ENCODE results near the gene DRAXIN.
A peak's percentile ranks its signal among the peaks of the same experiment; 100 is the strongest.

Gene DRAXIN

DNA sequence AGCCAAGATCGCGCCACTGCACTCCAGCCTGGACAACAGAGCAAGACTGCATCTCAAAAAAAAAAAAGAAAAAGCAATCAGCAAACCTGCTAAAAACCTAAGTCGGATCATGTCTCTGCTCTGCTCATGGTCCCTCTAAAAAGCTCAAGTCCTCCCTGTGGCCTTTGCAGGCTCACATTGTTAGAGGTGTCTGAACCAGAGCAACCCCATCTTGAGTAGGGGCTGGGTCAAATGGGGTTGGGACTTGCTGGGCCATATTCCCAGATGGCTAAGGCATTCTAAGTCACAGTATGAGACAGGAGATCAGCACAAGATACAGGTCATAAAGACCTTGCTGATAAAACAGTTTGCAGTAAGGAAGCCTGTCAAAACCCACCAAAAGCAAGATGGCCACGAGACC, 3.0 kb upstream of the DRAXIN start:
- no peak overlapping the region for H3K9ac ChIP-seq (ENCODE audit: low read depth, low read length)
- H4K20me1 ChIP-seq (ENCODE audit: insufficient read depth, low read length), result no peaks in the 10 kb centered on the region
- peaks cover 14% of the 10 kb centered on the region for H3K27me3 ChIP-seq (ENCODE audit: insufficient read depth, low read length, poor library complexity)
- ATAC-seq (ENCODE audit: insufficient read depth, low read depth) (no peak), DNase-seq (no peak)
- H3K27ac ChIP-seq (ENCODE audit: low read length), result no peak overlapping the region
- H3K9me3 ChIP-seq (ENCODE audit: insufficient read depth, low read length, severe bottlenecking), result no peaks in the 10 kb centered on the region
- peaks cover 25% of the 10 kb centered on the region for H3K4me1 ChIP-seq (ENCODE audit: insufficient read depth, low read length)
- H3K4me3 ChIP-seq (ENCODE audit: low read depth in 1 of 2, low read length in 2 of 2), result no peak overlapping the region
- no peak for TF ChIP-seq EZH2 (IDR thresholded peaks at IDR 0.05; ENCODE audit: borderline replicate concordance, low read depth, low read length, severe bottlenecking)
- TF ChIP-seq, protein P1, sequence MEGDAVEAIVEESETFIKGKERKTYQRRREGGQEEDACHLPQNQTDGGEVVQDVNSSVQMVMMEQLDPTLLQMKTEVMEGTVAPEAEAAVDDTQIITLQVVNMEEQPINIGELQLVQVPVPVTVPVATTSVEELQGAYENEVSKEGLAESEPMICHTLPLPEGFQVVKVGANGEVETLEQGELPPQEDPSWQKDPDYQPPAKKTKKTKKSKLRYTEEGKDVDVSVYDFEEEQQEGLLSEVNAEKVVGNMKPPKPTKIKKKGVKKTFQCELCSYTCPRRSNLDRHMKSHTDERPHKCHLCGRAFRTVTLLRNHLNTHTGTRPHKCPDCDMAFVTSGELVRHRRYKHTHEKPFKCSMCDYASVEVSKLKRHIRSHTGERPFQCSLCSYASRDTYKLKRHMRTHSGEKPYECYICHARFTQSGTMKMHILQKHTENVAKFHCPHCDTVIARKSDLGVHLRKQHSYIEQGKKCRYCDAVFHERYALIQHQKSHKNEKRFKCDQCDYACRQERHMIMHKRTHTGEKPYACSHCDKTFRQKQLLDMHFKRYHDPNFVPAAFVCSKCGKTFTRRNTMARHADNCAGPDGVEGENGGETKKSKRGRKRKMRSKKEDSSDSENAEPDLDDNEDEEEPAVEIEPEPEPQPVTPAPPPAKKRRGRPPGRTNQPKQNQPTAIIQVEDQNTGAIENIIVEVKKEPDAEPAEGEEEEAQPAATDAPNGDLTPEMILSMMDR (IDR thresholded peaks at IDR 0.05; ENCODE audit: borderline replicate concordance, extremely low read depth, low read length, poor library complexity, severe bottlenecking), result no peak
- H3K79me2 ChIP-seq (ENCODE audit: insufficient read depth, low read length), result peaks cover 12% of the 10 kb centered on the region; the same call in 1 of the 2 replicates
- peaks cover 3% of the 10 kb centered on the region; the same call in 1 of the 2 replicates for H3K36me3 ChIP-seq (ENCODE audit: insufficient read depth, low read length)
- H2AFZ ChIP-seq (ENCODE audit: low read depth, low read length), result no peak overlapping the region
- H3K4me2 ChIP-seq (ENCODE audit: insufficient read depth, low read length), result no peak overlapping the region

DNA sequence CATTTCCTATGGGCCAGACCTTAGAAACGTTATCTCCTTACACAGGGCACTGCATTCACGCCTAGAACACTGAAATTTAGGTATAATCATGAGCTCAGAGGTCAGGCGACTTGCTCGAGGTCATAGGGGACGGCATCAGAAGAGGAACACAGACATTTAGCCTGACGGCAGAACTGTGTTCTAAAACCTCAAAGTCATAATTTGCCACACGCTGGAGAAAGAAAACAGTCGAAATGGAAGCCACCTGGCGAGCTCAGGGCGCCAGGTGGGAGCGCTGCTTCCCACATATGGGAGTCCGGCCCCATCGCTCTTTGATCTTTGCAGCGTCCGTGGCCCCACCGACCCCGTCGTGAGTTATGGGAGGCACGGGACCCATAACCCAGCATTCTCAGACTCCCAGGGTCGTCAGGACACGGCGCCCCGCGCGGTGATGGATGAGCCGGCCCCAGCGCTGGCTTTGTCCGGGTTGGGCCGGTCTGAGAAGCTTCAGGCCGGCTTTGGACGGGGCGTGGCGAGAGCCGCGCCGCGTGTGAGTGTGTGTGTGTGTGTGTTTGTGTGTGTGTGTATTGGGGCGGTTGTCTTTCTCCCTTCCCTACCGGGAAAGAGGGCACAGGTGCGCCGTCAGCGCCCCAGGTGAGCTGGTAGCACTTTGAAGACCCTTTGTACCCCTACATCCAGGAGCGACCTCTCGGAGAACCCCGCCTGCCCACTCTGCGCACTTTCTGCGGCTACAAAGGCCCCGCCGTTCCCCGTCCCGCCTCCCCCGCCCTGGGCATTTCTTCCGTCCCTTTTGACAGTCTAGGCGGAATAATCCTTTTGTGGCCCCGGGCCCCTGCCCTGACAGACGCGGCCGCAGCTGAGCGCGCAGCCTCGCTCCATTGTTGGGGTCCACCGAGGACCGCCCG, 861 bp upstream of the DRAXIN start:
- TF ChIP-seq, protein P1 (IDR thresholded peaks at IDR 0.05; ENCODE audit: borderline replicate concordance, extremely low read depth, low read length, poor library complexity, severe bottlenecking), result no peak
- TF ChIP-seq EZH2 (IDR thresholded peaks at IDR 0.05; ENCODE audit: borderline replicate concordance, low read depth, low read length, severe bottlenecking), result peak; percentile 57
- H2AFZ ChIP-seq (ENCODE audit: low read depth, low read length), result peak overlapping the region; percentile 80
- peak overlapping the region; percentile 58 to 75 for H3K4me3 ChIP-seq (ENCODE audit: low read depth in 1 of 2, low read length in 2 of 2)
- H3K27ac ChIP-seq (ENCODE audit: low read length), result peak overlapping the region; percentile 54
- H3K9ac ChIP-seq (ENCODE audit: low read depth, low read length), result peak overlapping the region; percentile 87
- H4K20me1 ChIP-seq (ENCODE audit: insufficient read depth, low read length), result no peaks in the 10 kb centered on the region
- H3K27me3 ChIP-seq (ENCODE audit: insufficient read depth, low read length, poor library complexity), result peaks cover 14% of the 10 kb centered on the region
- H3K79me2 ChIP-seq (ENCODE audit: insufficient read depth, low read length), result peaks cover 8% of the 10 kb centered on the region; the same call in 1 of the 2 replicates
- peaks cover 3% of the 10 kb centered on the region; the same call in 1 of the 2 replicates for H3K36me3 ChIP-seq (ENCODE audit: insufficient read depth, low read length)
- peak overlapping the region; percentile 91 for H3K4me2 ChIP-seq (ENCODE audit: insufficient read depth, low read length)
- no peak for ATAC-seq (ENCODE audit: insufficient read depth, low read depth)
- peaks cover 25% of the 10 kb centered on the region for H3K4me1 ChIP-seq (ENCODE audit: insufficient read depth, low read length)
- no peak for DNase-seq
- no peaks in the 10 kb centered on the region for H3K9me3 ChIP-seq (ENCODE audit: insufficient read depth, low read length, severe bottlenecking)

GRCh38 chr1:11691928-11692711, 610 bp downstream of the DRAXIN start:
- DNase-seq, result no peak
- Histone ChIP-seq H3K4me2 (ENCODE audit: insufficient read depth, low read length) (peak overlapping the region; percentile 91), H3K36me3 (ENCODE audit: insufficient read depth, low read length) (peaks cover 3% of the 10 kb centered on the region; the same call in 1 of the 2 replicates), H4K20me1 (ENCODE audit: insufficient read depth, low read length) (no peaks in the 10 kb centered on the region), H3K27me3 (ENCODE audit: insufficient read depth, low read length, poor library complexity) (peaks cover 14% of the 10 kb centered on the region), H2AFZ (ENCODE audit: low read depth, low read length) (no peak overlapping the region), H3K79me2 (ENCODE audit: insufficient read depth, low read length) (peaks cover 8% of the 10 kb centered on the region; the same call in 1 of the 2 replicates), H3K9me3 (ENCODE audit: insufficient read depth, low read length, severe bottlenecking) (no peaks in the 10 kb centered on the region), H3K4me3 (ENCODE audit: low read depth in 1 of 2, low read length in 2 of 2) (peak overlapping the region in 1 of 2 experiments; percentile 75; a peak in 2 of 4 replicates), H3K4me1 (ENCODE audit: insufficient read depth, low read length) (peaks cover 25% of the 10 kb centered on the region), H3K9ac (ENCODE audit: low read depth, low read length) (peak overlapping the region; percentile 87; the same call in 1 of the 2 replicates), H3K27ac (ENCODE audit: low read length) (no peak overlapping the region)
- TF ChIP-seq EZH2 (IDR thresholded peaks at IDR 0.05; ENCODE audit: borderline replicate concordance, low read depth, low read length, severe bottlenecking), result no peak
- TF ChIP-seq, protein P1 (IDR thresholded peaks at IDR 0.05; ENCODE audit: borderline replicate concordance, extremely low read depth, low read length, poor library complexity, severe bottlenecking), result no peak
- ATAC-seq (ENCODE audit: insufficient read depth, low read depth), result 0 out of 3 replicates have a peak, but pooled peaks have one; percentile 1
